KMS-11 (cell line): ENCODE results near the gene MAST4.

Experiments
- H2AFZ ChIP-seq: fragments of 200-600 bp; sonication (generic); 2 replicates; pipeline ENCODE4 v1.6.1; 2016; ENCODE audit warnings: antibody characterized with exemption, mixed run types, low read depth
- H3K27ac ChIP-seq: fragments of 200-600 bp; sonication (generic); 2 replicates; pipeline ENCODE4 v1.6.1; 2016; ENCODE audit warnings: mild to moderate bottlenecking, mixed run types
- H3K27me3 ChIP-seq: fragments of 200-600 bp; sonication (generic); 2 replicates; pipeline ENCODE4 v1.6.1; 2017; ENCODE audit warnings: mild to moderate bottlenecking, low read depth, mixed run types, moderate library complexity; ENCODE audit not compliant: insufficient read depth
- H3K36me3 ChIP-seq: fragments of 200-600 bp; sonication (generic); 2 replicates; pipeline ENCODE4 v1.6.1; 2017; ENCODE audit warnings: mild to moderate bottlenecking, mixed run types; ENCODE audit not compliant: insufficient read depth
- H3K4me1 ChIP-seq: fragments of 200-600 bp; sonication (generic); 2 replicates; pipeline ENCODE4 v1.6.1; 2016; ENCODE audit warnings: mild to moderate bottlenecking, low read depth, mixed run types; ENCODE audit not compliant: poor library complexity, severe bottlenecking
- H3K4me2 ChIP-seq: fragments of 200-600 bp; sonication (generic); 2 replicates; pipeline ENCODE4 v1.7.0; 2016; ENCODE audit warnings: mild to moderate bottlenecking, mixed run types
- H3K4me3 ChIP-seq: fragments of 200-600 bp; sonication (generic); IDR thresholded peaks from 2 replicates; pipeline ENCODE4 v1.6.1; 2017; ENCODE audit warnings: low read depth, low read length, mixed read lengths; ENCODE audit not compliant: insufficient read depth
- H3K79me2 ChIP-seq: fragments of 200-600 bp; sonication (generic); 2 replicates; pipeline ENCODE4 v1.6.1; 2016; ENCODE audit warnings: low read depth, mixed run types; ENCODE audit not compliant: insufficient read depth
- H3K9ac ChIP-seq: fragments of 200-600 bp; sonication (generic); 2 replicates; pipeline ENCODE4 v1.6.1; 2016; ENCODE audit warnings: mild to moderate bottlenecking, mixed run types
- H4K20me1 ChIP-seq: fragments of 200-600 bp; sonication (generic); 2 replicates; pipeline ENCODE4 v1.6.1; 2016; ENCODE audit warnings: mild to moderate bottlenecking, mixed run types; ENCODE audit not compliant: insufficient read depth
- TF ChIP-seq, protein P1 (sequence below): fragments of 200-600 bp; sonication (generic); conservative IDR thresholded peaks from 2 replicates; pipeline ENCODE4 v1.6.1; 2017; ENCODE audit warnings: low read depth, mild to moderate bottlenecking, antibody characterized with exemption, low read length, moderate library complexity, mixed read lengths

Gene MAST4

DNA sequence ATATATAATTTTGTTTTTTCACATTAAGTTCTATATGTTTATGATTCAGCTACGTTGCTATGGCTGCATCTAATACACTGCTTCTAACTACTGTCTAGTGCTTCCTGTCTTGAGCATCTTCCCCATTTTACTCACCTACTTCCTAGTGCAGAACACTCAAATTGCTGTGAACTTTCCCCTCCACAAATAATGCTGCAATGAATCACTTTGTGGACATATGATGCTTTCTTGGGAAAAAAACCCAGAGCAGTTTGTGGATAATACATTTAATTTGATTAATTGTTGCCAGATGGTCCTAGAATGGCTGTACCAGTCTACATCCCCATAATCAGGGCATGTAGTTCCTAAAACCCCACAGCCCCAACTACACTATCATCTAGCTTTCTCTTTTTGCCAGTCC lies 581.9 kb downstream of the MAST4 start:
- no peak overlapping the region for H3K4me2 ChIP-seq
- no peaks in the 10 kb centered on the region for H4K20me1 ChIP-seq
- no peaks in the 10 kb centered on the region for H3K4me1 ChIP-seq
- no peak overlapping the region for H3K4me3 ChIP-seq
- H3K79me2 ChIP-seq, result no peaks in the 10 kb centered on the region
- no peak overlapping the region for H3K9ac ChIP-seq
- no peak overlapping the region for H3K27ac ChIP-seq
- H3K27me3 ChIP-seq, result no peaks in the 10 kb centered on the region
- no peaks in the 10 kb centered on the region for H3K36me3 ChIP-seq
- H2AFZ ChIP-seq, result no peak overlapping the region
- TF ChIP-seq, protein P1, sequence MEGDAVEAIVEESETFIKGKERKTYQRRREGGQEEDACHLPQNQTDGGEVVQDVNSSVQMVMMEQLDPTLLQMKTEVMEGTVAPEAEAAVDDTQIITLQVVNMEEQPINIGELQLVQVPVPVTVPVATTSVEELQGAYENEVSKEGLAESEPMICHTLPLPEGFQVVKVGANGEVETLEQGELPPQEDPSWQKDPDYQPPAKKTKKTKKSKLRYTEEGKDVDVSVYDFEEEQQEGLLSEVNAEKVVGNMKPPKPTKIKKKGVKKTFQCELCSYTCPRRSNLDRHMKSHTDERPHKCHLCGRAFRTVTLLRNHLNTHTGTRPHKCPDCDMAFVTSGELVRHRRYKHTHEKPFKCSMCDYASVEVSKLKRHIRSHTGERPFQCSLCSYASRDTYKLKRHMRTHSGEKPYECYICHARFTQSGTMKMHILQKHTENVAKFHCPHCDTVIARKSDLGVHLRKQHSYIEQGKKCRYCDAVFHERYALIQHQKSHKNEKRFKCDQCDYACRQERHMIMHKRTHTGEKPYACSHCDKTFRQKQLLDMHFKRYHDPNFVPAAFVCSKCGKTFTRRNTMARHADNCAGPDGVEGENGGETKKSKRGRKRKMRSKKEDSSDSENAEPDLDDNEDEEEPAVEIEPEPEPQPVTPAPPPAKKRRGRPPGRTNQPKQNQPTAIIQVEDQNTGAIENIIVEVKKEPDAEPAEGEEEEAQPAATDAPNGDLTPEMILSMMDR, result no peak

DNA sequence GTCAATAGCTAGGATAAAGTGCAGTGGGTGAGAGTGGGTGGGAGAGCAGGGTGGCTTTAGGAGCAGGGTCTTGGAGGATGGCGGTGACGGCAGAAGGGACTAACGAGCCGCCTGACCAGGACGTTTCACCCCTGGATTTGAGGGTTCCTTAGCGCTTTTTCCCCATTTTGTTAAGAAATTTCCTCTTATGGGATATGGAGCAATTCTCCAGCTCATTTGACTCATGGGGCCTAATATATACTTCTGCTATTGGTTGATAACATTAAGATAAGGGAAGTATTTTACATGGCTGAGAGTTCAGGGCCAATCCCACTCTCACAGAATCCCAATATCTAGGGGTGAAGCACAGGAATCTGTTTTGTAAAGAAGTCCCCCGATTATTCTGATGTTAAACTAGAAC lies 582.8 kb downstream of the MAST4 start:
- H3K4me2 ChIP-seq, result no peak overlapping the region
- H3K27ac ChIP-seq, result no peak overlapping the region
- H2AFZ ChIP-seq, result no peak overlapping the region
- H3K9ac ChIP-seq, result no peak overlapping the region
- H4K20me1 ChIP-seq, result no peaks in the 10 kb centered on the region
- no peaks in the 10 kb centered on the region for H3K36me3 ChIP-seq
- no peak overlapping the region for H3K4me3 ChIP-seq
- H3K4me1 ChIP-seq, result no peaks in the 10 kb centered on the region
- no peaks in the 10 kb centered on the region for H3K27me3 ChIP-seq
- no peaks in the 10 kb centered on the region for H3K79me2 ChIP-seq
- TF ChIP-seq, protein P1, result no peak

DNA sequence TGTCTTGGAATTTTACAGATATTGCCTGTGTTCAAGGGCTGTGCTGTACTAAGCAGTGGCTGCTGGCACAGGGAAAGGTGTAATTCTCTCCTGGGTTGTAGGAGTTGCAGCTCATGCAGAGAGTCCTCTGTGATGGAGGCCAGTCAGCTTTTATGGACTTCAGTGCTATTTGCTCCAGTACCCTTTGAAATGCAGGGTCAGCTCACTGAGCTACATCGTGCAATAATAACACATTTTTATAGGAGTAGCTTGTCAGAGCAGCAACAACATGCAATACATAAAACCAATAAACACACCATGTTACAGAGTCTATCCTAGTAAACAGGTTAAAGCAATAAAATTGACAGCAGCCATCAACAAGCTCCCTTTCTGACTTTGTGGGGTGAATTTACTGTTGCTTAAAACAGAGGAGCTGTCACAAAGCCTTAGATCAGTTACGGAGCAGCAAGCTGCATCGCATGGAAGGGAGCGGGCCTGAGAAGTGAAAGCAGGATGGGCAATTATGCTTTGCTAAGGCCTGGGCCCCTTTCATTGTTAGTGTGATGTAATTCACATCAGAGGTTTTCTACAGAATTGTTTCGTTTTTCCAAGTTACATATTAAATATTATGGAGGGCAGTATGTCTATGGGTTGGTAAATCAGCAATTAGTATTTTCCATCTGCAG lies 583.6 kb downstream of the MAST4 start:
- H3K4me2 ChIP-seq, result no peak overlapping the region
- H3K4me1 ChIP-seq, result no peaks in the 10 kb centered on the region
- TF ChIP-seq, protein P1, result no peak
- no peak overlapping the region for H3K27ac ChIP-seq
- no peaks in the 10 kb centered on the region for H4K20me1 ChIP-seq
- H3K36me3 ChIP-seq, result no peaks in the 10 kb centered on the region
- H2AFZ ChIP-seq, result no peak overlapping the region
- H3K79me2 ChIP-seq, result no peaks in the 10 kb centered on the region
- no peak overlapping the region for H3K9ac ChIP-seq
- no peak overlapping the region for H3K4me3 ChIP-seq
- no peaks in the 10 kb centered on the region for H3K27me3 ChIP-seq

DNA sequence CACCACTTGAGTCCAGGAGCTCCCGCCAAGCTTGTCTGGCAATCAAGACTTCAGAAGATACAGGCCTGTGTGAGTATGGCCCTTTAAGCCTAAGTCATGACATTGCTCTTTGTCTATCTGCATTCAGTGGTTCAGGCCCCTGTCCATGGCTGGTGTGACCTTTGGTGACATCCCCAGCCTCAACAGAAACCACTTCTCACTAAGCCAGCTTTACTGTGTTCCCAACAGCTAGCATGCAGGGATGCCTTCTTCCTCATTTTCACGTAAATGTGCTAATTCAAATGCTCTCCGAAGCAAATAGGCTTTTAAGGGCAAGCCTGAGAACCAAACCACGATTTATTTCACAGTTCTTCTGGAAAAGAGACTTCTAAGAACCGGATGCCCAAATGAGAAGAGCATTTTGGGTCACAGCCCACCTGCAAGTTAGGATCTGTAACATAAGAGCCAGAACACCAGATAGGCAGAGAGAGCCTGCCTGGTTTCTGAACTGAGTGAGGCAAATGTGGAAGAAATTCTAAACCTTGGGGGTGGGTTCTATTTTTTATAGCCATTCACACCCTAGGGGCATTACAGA lies 585.5 kb downstream of the MAST4 start:
- TF ChIP-seq, protein P1, result no peak
- no peaks in the 10 kb centered on the region for H3K4me1 ChIP-seq
- H2AFZ ChIP-seq, result no peak overlapping the region
- H3K4me3 ChIP-seq, result no peak overlapping the region
- H4K20me1 ChIP-seq, result no peaks in the 10 kb centered on the region
- no peak overlapping the region for H3K4me2 ChIP-seq
- H3K9ac ChIP-seq, result no peak overlapping the region
- H3K36me3 ChIP-seq, result no peaks in the 10 kb centered on the region
- H3K79me2 ChIP-seq, result no peaks in the 10 kb centered on the region
- H3K27me3 ChIP-seq, result no peaks in the 10 kb centered on the region
- H3K27ac ChIP-seq, result no peak overlapping the region
